LHCN-M2 (cell line): ENCODE measurements around the gene PSMG4. TPM values are rescaled to one million over a fixed set of nuclear protein-coding genes. Genes with fewer than 3 reads are reported as not detected.
A peak's percentile ranks its signal among the peaks of the same experiment; 100 is the strongest.

Experiments
- DNase-seq: peaks from one replicate; pipeline ENCODE4 v3.0.0-alpha.2; 2012; ENCODE audit warnings: low read depth
- total RNA-seq: library from RNA; depleted of rRNA; stranded (reverse); fragments of >200 nt; gene quantifications from 2 replicates; pipeline ENCODE4 v1.2.3, GENCODE V29; 2014

PSMG4 gene
- total RNA-seq, 1 experiment from 2014 or later, result 29.9 TPM

DNA sequence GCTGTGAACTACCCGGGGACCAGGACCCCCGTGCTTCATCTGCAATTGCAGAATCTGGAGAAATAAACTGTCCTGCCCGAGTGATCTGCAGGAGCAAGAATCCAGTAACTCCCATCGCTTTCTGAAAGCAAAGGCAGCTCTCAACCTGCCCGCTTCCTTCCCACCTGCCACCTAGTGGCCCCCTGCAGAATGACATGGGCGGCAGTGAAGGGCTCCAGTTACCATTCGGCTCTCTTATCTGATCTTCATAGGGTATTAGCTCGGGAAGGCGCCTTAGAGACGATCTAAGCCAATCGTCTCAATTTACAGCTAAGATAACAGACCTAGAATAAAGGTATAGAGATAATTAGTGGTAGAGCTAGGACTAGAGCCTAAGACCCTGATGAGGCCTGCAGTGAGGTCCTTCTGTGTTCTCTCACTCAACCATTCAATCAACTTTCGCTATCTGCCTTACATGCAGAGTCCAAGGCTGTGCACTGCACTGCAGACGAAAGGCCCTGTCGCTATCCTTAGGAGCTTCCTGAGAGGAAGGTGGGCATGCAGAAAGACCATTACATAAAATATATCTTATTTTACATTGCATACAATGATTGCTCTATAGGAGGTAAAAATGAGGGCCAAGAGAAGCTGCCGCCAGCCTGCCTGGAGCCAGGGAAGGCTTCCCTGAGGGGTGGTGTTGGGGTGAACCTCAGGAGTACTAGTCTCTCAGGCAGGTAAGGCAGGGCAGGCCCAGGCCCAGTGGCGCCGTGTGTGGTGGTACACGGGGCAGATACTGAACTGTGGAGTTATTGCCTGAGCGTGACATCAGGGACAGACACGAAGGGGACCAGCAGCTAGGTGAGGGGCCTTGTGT lies 7.1 kb upstream of the PSMG4 start:
- peak; percentile 73 for DNase-seq

DNA sequence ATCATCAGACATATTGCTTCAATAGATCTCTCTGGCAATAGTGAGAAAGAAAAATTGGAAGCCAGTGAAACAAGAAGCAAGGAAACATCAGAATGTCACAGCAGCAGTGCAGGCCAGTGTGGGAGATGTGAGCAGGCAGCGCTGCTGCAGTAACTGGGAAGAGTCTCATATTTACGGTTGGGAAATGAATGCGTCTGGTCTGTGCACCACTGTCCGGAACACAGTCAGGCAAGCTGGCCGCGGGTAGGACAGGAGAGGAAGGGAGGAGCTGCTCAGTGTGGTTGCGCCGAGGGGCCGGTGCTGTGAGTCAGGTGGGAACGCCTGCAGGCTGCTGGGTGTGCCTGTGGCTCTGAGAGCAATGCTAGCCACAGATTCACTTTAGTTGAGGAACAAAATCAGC lies 6.4 kb upstream of the PSMG4 start:
- DNase-seq, result no peak

DNA sequence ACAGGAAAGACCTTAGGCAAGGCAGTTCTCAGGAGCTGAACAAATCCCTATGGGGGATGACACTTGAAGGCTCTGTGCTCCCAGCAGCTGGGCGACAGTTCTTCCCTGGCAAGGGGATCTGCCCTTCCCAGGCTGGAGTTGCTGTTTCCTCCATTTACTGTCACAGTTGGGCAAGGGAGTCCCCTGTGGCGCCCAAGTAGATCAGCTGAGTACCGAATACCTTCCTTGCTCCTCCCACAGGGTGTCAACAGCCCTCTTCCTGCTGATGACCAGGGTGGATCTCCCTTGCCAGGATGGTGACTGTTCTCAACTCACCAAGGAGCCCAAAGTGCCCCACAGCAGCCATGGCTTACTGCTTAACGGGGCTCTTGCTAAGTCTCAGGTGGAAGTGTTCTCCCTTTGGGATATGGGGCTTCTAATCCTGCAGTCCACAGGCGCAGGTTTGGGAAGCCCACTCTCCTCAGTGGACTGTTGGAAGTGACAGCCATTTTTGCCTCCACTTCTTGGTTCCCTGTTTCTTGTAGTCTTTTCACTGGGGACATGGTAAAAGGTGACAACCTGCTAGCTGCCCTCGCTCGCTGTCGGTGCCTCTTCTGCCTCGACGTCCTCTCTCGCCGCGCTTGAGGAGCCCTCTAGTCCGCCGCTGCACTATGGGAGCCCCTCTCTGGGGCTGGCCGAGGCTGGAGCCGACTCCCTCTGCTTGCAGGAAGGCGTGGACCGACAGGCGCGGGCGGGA lies 5.7 kb upstream of the PSMG4 start:
- no peak for DNase-seq

DNA sequence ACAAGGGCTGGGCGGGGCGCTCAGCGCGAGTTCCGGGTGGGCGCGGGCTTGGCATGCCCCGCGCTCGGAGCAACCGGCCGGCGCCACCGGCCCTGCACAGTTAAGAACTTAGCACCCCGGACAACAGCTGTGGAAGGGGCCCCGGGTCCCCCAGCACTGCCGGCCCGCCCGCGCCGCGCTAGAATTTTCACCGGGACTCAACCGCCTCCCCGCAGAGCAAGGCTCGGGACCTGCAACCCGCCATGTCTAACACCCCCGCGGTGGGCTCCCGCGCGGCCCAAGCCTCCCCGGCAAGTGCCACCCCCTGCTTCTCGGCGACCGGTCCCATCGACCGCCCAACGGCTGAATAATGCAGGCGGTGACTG lies 5.2 kb upstream of the PSMG4 start:
- DNase-seq, result no peak

DNA sequence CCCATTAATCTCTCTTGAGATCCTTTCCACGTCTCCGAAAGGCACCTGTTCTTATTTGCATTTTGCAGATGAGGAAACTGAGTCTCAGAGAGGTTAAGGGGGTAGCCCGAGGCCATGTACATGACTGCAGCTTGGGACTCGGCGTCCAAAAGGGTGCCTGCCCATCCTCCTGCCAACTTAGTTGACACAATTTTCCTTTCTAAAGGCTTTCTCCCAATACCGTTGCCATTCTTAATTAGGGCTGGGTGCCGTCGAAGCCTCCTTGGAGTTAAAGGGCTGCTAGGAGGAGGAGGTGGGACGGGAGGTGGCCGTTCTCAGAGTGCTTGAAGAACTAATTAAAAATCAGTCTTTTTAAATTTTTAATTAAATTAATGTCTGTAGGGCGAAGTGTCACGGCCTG lies 546 bp upstream of the PSMG4 start:
- no peak for DNase-seq

DNA sequence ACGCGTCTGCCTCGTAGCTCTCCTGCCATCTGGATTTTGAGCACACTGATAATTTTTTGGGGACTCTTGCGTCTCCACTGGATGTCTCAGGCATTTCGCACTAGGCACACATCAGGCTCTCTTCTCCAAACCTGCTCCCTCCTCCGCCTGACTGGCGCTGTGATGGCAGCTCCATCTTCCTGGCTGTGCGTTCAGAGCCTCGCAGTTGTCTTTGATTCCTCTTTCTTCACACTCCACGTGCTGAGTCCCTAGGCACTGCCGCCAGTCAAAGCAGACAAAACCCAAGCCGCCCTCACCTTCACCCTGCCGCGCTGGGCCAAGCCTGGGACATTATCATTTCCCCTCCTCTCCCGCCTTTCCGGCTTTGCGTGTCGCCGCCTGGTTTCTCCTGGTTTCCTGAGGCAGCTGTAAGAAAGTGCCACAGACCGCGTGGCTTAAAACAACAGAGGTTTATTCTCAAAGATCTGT lies 778 bp downstream of the PSMG4 start:
- DNase-seq, result peak; percentile 55

DNA sequence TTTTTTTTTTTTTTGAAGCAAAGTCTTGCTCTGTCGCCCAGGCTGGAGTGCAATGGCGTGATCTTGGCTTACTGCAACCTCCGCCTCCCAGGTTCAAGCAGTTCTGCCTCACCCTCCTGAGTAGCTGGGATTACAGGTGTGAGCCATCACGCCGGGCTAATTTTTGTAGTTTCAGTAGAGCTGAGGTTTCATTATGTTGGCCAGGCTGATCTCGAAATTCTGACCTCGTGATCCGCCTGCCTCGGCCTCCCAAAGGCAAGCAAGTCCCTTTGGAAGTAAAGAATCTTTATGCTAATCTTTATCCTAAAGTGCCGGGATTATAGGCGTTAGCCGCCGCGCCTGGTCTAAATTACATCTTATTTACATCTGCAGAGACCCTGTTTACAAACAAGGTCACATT lies 1.5 kb downstream of the PSMG4 start:
- no peak for DNase-seq

DNA sequence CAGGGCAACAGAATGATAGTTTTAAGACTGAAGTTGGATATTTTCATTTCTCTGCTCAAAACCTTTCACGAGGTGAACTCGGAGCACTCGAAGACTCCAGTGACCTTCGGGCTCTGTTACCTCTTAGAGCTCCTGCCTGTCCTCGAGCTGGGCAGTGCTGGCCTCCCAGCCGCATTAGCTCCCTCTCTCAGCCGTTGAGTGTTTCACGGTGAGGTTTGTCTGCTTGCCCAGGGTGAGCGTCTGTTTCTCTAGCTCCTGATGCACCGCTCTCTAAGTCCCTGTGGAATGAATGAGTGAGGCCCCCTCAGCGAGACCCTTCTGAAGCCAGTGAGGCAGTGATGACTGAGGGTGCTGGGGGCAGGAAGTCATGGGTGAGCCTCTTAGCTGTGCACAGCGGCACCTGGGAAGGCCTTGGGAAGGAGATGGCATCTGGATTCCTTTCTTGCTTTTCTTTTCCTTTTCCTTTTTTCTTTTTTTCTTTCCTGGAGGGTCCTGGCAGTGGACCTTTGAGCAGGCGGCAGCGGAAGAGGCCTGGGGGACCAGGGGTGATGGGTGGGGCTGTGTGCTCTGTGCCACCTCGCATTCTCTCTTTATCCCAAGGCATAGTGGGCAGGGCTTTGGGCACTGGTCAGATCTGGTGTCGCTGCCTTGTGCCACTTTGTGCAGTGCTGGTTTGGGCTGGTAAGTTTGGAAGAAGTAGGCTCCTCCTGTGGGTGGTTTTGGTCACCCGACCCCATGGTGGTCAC lies 2.2 kb downstream of the PSMG4 start:
- no peak for DNase-seq

DNA sequence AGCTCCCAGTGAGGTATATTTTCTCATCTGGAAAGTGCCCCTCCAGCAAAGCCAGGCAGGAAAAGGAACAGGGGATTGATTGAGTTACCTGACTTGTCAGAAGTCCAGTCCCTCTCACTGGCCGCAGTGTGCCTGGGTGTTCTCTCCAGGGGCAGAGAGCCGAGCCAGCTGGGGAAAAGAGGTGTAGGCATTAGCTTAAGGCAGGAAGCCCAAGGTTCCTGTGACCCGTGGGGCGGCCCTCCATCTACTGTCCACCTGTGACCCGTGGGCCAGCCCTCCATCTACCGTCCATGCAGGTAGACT lies 2.7 kb downstream of the PSMG4 start:
- DNase-seq, result no peak

DNA sequence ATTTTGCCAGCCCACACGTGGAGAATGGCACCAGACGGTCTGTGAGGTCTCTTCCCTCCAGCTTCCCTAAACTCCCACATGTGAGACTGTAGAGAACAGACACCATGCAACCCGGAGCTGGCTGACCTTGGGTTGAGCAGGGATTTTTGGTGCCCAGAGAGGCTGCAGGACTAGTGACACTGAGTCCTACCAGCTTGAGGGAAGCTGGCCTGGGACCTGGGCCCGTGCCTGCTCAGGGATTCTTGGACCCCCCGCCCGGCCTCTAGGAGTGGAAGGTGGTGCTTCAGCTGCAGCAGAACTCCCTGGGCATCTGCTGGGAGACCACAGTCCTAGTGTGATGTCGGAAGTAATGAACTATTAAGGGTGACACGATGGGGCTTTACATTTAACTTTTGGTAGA lies 3.2 kb downstream of the PSMG4 start:
- no peak for DNase-seq

DNA sequence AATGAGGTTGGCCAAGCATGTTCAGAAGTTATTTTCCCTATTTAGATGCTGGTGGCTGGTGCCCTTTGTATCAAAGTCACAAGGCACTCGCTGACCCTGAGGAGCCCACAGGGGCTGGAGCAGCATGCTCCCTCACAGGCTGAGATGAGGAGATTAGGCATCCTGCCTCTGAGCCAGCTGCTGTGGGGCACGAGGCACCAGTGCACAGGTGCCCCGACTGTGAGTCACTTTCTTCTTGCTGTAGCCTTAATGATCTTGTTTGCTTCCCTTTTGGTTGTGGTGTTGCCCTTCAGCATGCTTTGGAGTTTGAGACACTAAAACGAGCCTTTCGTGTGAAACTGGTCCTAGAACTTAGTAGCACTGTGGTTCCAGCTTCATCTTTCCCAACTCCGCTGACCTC lies 4.3 kb downstream of the PSMG4 start:
- DNase-seq, result peak; percentile 75

DNA sequence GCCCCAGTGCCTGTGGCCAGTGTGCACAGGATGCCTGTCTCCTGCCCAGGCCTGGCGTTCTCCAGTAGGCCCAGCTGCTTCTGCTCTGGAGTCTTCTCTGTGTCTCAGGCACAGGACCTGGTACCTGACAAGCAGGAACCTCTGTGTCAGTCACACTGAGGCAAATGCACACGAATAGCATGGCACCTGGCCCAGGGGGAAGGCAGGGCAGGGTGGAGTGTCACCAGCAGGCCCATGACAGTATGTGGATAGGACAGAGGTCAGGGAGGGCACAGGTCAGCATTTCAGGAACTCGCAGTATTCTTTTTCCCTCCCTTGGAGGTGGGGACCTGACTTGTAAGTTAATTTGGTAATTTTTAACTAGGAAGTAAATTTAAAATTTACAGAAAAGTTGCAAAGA lies 5.6 kb downstream of the PSMG4 start:
- no peak for DNase-seq

DNA sequence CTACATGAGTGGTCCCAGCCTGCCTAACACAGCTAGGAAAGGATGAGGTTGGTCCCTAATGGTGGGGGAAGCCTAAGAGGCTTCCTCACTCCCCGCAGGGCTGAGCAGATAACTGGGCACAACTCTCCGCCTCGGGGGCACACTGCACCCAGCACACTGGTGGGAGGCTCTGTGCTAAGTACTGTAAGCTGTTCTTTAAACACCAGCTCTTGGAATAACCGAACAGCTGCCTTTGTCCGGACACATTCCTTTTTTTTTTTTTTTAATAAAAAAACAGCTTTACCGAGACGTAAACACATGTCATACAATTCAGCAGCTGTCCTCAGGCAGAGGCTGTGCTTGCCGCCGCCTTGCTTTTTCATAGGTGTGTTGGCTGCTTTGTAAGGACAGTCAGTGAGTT lies 6.9 kb downstream of the PSMG4 start:
- DNase-seq, result peak; percentile 26

DNA sequence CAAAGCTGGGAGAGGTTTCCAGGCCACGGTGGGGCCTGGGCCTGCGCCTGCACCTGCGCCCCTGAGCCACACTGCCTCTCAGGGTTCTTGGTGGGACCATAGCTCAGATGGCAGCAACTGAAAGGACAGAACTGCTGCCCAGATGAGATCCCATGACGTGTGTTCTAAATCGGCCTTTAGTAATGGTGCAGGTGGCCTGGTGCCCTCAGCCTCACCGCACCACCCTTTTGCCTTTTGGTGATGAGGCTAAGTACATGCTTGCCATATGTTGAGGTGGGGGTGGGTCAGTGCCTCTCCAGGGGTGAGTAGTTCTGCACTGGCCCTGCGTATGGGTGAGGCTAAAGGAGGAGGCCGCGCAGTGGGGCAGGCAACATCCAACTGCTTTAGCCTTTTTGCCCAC lies 7.4 kb downstream of the PSMG4 start:
- no peak for DNase-seq

DNA sequence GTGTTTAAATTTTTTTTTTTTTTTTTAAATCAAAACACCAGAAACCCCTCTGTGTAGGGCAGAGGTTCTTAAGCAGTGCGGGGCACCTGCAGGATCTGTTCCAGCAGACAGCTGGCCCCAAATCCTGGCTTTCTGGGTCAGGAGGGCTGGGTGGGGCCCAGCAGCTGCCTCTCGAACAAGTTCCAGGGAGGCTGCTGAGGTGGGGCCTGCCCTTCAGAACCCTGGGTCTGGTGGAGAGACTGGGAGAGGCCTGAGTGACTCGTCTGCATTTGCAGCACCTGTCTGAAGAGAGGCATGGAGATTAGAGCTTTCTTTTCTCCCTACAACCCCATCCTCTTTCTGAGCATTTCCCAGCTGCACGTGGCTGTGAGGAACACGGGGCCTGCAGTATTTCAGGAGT lies 8.4 kb downstream of the PSMG4 start:
- no peak for DNase-seq

DNA sequence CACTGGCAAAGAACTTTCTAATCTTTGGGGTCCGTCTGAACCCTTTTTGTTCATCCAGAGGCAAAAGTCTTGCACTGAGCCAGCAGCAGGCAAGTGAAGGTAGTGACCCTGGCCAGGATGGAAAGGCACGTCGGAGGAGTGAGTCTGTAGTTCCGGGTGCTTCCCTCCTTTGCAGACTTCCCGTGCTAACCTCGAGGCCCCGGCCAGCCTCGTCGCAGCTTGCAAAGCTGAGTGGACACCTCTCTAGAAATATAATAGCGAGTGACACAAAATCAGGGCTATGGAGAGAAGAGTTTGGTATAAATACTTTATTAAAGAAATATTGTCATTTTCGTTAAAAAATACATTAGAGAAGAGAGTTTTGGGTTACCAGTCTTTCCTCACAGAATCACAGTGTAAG lies 9.9 kb downstream of the PSMG4 start:
- no peak for DNase-seq

DNA sequence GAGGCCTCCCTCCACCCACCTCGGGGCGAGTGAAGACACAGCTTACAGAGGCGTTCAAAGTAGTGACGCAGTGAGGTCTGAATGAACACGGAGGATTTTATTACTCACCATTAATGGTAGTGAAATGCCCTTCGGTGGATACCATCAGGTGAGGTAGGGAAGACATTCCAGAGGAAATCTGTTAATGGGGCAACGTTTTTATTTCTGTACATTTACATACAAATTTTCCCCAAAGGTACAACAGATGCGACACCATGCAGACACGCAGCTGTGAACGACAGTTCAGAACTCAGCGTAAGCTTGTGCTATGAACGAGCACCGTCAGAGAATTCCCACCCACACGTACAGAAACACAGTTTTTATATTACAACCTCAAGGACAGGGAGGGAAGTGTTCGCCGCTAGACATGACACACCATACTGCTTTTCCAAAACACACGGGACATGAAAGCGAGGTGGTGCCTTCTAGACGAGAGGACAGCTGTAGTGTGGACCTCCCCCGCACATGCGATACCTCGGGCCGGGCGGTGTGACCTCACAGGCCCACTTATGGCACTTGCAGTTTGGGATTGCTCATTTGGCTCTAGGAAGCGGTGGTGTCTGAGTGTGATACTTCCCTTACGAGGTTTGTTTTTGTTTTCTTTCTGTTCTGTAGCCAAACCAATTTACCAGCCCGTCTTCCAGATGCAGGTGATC lies 10.7 kb downstream of the PSMG4 start:
- DNase-seq, result no peak

DNA sequence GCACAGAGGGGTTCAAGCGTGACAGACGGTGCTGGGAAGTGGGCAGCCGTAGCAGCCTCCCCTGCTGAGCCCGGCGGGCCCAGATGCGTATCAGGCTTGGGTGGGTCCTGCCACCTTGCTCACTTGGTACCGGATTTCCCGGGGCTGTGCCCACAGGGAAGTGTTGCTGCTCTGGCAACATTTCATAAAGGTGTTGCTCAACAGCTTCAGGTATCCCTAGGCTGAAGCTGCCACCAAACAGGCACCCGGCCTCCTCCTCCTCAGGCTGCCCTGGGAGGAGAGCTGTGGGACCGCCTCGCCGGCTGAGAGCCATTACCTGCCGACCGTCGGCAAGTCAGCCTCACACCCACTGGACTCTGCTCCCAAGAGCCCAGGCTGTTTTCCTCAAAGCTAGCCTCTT lies 11.5 kb downstream of the PSMG4 start:
- DNase-seq, result no peak

DNA sequence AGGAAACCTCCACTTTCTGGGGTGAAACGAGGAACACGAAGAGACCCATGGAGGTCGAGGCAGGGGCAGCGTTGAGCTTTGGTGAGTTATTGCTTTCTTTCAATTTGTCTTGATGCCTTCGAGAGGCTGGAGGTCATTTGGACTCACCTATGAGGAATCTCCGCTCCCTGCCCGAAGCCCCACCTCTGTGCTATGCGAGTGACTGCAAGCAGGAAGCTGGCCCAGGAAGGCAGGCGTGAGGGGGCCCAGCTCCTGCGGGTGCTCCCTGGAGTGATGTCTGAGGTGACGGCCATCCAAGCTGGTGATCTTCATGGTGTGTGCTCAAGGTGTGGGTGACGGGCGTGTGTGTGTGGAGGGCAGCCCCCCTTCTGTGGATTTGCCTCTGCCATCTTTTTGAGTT lies 13.0 kb downstream of the PSMG4 start:
- no peak for DNase-seq

DNA sequence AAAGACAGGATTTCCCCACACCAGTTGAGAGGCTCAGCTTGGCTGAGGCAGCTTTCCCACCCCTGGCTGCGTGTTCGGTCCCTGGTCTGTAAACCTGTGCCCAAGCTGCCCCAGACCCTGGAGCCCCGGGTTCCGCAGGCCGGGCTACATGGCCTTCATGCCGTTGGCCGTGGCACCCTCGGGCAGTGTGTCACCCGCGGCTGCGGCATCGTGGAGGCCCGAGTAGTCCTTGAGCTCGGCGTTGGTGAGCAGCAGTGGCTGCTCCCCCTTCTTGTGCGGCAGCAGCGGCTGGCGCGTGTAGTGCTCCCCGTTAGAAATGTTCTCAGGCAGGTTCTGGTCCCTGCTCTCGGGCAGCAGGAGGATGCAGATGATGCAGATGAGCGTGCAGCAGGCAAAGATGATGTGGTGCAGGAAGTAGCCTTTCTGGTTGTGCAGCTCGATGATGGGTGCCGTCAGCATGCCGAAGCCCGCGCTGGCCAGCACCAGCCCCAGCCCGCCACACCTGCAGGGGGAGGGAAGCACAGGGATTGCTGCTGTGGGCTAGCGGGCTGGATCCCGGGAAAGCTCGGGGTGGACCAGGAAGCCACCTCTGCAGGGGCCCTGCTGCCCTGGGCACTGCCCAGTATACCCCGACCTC lies 14.3 kb downstream of the PSMG4 start:
- DNase-seq, result no peak

DNA sequence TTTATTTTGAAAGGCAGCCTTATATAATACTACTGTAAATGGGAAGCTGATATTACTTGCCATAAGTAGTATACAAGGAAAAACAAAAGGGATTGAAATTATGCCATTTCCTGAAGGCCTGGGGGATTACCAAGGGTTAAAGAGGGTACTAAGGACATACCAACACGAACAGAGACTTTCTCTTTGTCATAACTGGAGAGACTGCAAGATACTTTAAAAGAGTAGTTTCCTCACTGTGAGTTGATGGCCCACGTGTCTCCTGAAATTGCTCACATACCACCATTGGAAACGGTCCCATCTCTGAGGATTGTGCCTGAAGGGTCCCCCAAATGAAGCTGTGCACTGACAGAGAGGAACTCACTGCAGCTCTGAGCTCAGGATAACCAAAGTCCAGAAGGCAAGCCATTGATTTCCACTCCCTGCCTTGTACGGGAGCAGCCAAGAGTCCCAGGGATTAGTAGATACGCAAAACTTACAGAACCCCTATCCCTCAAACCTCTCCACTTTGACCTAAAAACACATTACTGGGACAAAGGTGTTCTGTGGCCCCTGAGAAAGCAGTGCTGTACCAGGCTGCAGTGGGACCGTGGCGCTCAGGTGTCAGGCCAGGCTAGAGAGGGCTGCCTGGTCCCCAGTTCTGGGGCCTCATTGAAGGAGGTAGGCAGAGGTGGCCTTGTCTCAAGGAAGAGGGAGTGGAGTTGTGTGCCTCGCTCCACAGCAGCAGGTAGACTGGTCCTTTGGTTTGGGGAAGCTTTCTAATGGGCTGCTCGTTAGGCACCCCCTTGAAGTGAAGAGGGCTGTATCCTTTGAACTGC lies 15.2 kb downstream of the PSMG4 start:
- DNase-seq, result no peak
